Heart left ventricle (tissue), 16 donors: ENCODE results near the gene SIRPB1. TPM values are rescaled to one million over a fixed set of nuclear protein-coding genes. Genes with fewer than 3 reads are reported as not detected.
A peak's percentile ranks its signal among the peaks of the same experiment; 100 is the strongest.

Experiments used
- ATAC-seq, 4 donors: fragments of 200-7000 bp; cut with Tn5 transposase; one replicate each; pipeline ENCODE4 v1.9.1; 2020 to 2022; ENCODE audit warnings: moderate library complexity in 4 of 4, mild to moderate bottlenecking in 3 of 4, moderate number of reproducible peaks in 1 of 4
- DNase-seq, 5 donors: peaks; one replicate each; pipeline ENCODE4 v3.0.0-alpha.2; 2020
- H3K27ac ChIP-seq, 12 donors: fragments of 200-600 bp; sonication (generic) in 4 of 12; one replicate each; pipeline versions ENCODE4 v1.5.0 to v1.8.0; 2016 to 2022; ENCODE audit warnings: mild to moderate bottlenecking in 2 of 12
- H3K27me3 ChIP-seq, 9 donors: fragments of 200-600 bp; sonication (generic) in 2 of 9; one replicate each; pipeline versions ENCODE4 v1.5.1 to v1.8.0; 2016 to 2022; ENCODE audit warnings: mild to moderate bottlenecking in 3 of 9
- H3K36me3 ChIP-seq, 9 donors: fragments of 200-600 bp; sonication (generic) in 2 of 9; one replicate each; pipeline versions ENCODE4 v1.5.0 to v1.8.0; 2018 to 2022; ENCODE audit warnings: mild to moderate bottlenecking in 2 of 9
- H3K4me1 ChIP-seq, 12 donors: fragments of 200-600 bp; sonication (generic) in 4 of 12; one replicate each; pipeline versions ENCODE4 v1.5.0 to v1.8.0; 2016 to 2022; ENCODE audit warnings: mild to moderate bottlenecking in 3 of 12
- H3K4me3 ChIP-seq, 12 donors: fragments of 200-600 bp; sonication (generic) in 4 of 12; one replicate each; pipeline versions ENCODE4 v1.5.0 to v1.8.0; 2017 to 2022; ENCODE audit warnings: mild to moderate bottlenecking in 9 of 12, moderate library complexity in 4 of 12
- H3K9me3 ChIP-seq, 12 donors: fragments of 200-600 bp; sonication (generic) in 4 of 12; one replicate each; pipeline versions ENCODE4 v1.5.0 to v1.8.0; 2016 to 2022; ENCODE audit warnings: mild to moderate bottlenecking in 1 of 12
- POLR2A ChIP-seq, 2 donors: fragments of 450-650 bp; IDR thresholded peaks; one replicate each; pipeline ENCODE4 v1.6.1; 2017; ENCODE audit warnings: antibody characterized with exemption in 2 of 2, mild to moderate bottlenecking in 2 of 2, moderate library complexity in 2 of 2
- WGBS, 4 donors: extraction: QIAGEN DNeasy Blood & Tissue Kit in 2 of 4; methylation state at CpG; one replicate each; pipeline versions ENCODE4 v1.1.5 to v1.1.7; 2013 to 2018; 5-methylcytosine and 5-hydroxymethylcytosine counted together
- intact Hi-C, 10 donors: fragments of 100-400 bp; cut with DNase I; formaldehyde crosslinking; loops; one replicate each; pipeline versions ENCODE4 v1.11.1 to v1.14.2; 2022
- polyA plus RNA-seq, 2 donors: library from polyadenylated mRNA; stranded (reverse); fragments of 200-250 nt; gene quantifications; one replicate each; pipeline ENCODE4 v1.2.3, GENCODE V29; 2013
- total RNA-seq, 9 donors: library from RNA; depleted of rRNA in 2 of 9; stranded (reverse); fragments of >200 nt in 2 of 9; fragmentation: NEBNext Ultra II Directional in 3 of 9; extraction: Animal tissue kit (Norgen Biotek cat#: 25700) in 3 of 9; gene quantifications; one replicate each; pipeline versions ENCODE4 v1.1.0 to v1.2.4, GENCODE V29; 2016 to 2023
- TF ChIP-seq, protein P1 (sequence below), 12 donors: fragments of 200-600 bp; sonication (generic) in 4 of 12; IDR thresholded peaks; one replicate each; pipeline versions ENCODE4 v1.5.0 to v1.8.0; 2018 to 2022; ENCODE audit warnings: antibody characterized with exemption in 12 of 12, mild to moderate bottlenecking in 5 of 12
- donor health status: ischemic (EF 13 %, LVEDD 7.1; RV severe dilation, severe dysfunction).
- donor health status: healthy with polysubstance abuse.
- donor health status: DM: no; HTN: yes; CAD: no.
- donor health status: DM: no; HTN: no; CAD: no.
- donor health status: ischemic (EF 25% LVEDD 6.9; RV normal size, moderate dysfunction).
- donor health status: ischemic (EF 25% LVEDD 5.7; RV mildly dilated, moderate dysfunction).
- donor health status: healthy.
- donor health status: DM: yes; HTN: yes; CAD: no.
- donor health status: ischemic (EF 35%, LVEDD 5.7; RV mildly dilated, moderate dysfunction).
- donor health status: nonischemic (EF 11% LVEDD 7.7; RV severe dilation, severe dysfunction).
- donor health status: DM: yes; HTN: yes; CAD: no.
- donor health status: PGD.
- donor health status: ischemic (EF 29% LVEDD 5.4; RV normal size, mild dysfunction).
- donor health status: nonischemic (EF 23%, LVEDD 6.1; RV moderate dilation, normal function).

Gene SIRPB1
- total and polyA plus RNA-seq, 11 donors = 0.19 to 14.0 (median 1.3) TPM

DNA sequence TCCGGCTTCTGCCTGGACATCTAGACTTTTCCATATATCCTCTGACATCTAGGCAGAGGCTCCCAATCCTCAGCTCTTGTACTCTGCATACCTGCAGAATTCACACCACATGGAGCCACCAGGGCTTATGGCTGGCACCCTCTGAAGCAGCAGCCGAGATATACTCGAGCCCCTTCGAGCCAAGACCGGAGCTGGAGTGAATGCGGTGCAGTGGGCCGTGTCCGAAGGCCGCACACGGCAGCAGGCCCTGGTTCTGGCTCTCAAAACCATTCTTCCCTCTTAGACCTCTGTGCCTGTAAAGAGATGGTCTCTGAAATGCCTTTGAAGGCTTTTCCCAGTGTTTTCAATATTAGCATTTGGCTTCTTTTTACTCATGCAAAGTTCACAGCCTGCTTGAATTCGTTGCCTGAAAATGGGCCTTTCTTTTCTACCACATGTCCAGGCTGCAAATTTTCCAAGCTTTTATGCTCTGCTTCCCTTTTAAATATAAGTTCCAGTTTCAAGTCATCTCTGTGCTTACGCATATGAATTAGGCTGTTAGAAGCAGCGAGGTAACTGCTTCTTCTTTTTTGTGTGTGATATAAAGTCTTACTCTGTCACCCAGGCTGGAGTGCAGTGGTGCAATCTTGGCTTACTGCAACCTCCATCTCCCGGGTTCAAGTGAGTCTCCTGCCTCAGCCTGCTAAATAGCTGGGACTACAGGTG lies 3.8 kb upstream of the SIRPB1 start:
- H3K27me3 ChIP-seq = peaks cover 0 to 11% (median 0%) of the 10 kb centered on the region in 9 donors
- H3K27ac ChIP-seq = peak overlapping the region in 1 of 12 donors; percentile 80
- 90 to 93% (median 91%) methylated on average over 14 of the region's 14 CpGs for WGBS, 4 donors
- TF ChIP-seq POLR2A (IDR thresholded peaks at IDR 0.05) = no peak
- TF ChIP-seq, protein P1, sequence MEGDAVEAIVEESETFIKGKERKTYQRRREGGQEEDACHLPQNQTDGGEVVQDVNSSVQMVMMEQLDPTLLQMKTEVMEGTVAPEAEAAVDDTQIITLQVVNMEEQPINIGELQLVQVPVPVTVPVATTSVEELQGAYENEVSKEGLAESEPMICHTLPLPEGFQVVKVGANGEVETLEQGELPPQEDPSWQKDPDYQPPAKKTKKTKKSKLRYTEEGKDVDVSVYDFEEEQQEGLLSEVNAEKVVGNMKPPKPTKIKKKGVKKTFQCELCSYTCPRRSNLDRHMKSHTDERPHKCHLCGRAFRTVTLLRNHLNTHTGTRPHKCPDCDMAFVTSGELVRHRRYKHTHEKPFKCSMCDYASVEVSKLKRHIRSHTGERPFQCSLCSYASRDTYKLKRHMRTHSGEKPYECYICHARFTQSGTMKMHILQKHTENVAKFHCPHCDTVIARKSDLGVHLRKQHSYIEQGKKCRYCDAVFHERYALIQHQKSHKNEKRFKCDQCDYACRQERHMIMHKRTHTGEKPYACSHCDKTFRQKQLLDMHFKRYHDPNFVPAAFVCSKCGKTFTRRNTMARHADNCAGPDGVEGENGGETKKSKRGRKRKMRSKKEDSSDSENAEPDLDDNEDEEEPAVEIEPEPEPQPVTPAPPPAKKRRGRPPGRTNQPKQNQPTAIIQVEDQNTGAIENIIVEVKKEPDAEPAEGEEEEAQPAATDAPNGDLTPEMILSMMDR (IDR thresholded peaks at IDR 0.05) = no peak
- H3K4me1 ChIP-seq = peaks cover 0 to 66% (median 0%) of the 10 kb centered on the region in 12 donors
- intact Hi-C loops = no loop called here
- no peak overlapping the region for H3K4me3 ChIP-seq
- ATAC-seq = no peak
- DNase-seq = no peak
- H3K9me3 ChIP-seq = peaks cover 0 to 7% (median under 1%) of the 10 kb centered on the region in 12 donors
- no peaks in the 10 kb centered on the region for H3K36me3 ChIP-seq

DNA sequence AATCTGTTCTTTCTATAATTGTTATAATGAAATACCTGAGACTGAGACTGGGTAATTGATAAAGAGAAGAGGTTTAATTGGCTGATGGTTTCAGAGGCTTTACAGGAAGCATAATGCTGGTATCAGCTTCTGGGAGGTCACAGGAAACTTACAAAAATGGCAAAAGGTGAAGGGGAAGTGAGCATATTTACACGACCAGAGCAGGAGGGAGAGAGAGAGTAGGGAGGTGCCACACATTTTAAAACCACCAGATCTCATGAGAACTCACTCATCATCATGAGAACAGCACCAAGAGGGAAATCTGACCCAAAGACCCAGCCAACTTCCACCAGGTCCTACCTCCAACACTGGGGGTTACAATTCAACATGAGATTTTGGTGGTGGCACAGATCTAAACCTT lies 2.6 kb upstream of the SIRPB1 start:
- no peaks in the 10 kb centered on the region for H3K36me3 ChIP-seq
- WGBS, 4 donors = 5 to 14% (median 10%) methylated on average over 1 of the region's 1 CpG
- no peaks in the 10 kb centered on the region for H3K27me3 ChIP-seq
- TF ChIP-seq POLR2A (IDR thresholded peaks at IDR 0.05) = no peak
- TF ChIP-seq, protein P1 (IDR thresholded peaks at IDR 0.05) = no peak
- peak overlapping the region in 1 of 12 donors; percentile 80 for H3K27ac ChIP-seq
- intact Hi-C loops = no loop called here
- H3K4me3 ChIP-seq = no peak overlapping the region
- peaks cover 0 to 67% (median 0%) of the 10 kb centered on the region in 12 donors for H3K4me1 ChIP-seq
- ATAC-seq (no peak), DNase-seq (no peak)
- H3K9me3 ChIP-seq = peaks cover 0 to 11% (median 2%) of the 10 kb centered on the region in 12 donors

DNA sequence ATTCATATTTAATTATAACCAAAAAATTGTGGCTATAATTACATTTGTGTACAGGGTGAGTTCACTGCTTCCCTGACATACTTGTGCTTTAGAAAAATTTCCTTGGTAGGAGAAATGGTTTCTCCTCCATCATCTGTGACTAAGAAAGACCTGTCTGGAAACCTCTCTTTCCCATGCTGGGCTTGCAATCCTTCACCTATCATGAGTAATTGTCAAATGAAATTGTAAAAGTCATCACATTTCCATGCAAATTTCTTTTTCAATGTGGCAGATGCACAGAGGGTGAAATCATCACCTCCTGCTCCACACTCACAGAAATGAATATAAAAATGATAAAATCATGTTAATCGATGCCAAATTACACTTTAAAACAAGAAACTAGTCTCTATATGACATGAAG lies 1.5 kb upstream of the SIRPB1 start:
- H3K4me1 ChIP-seq = peaks cover 0 to 67% (median 0%) of the 10 kb centered on the region in 12 donors
- H3K36me3 ChIP-seq = no peaks in the 10 kb centered on the region
- no peaks in the 10 kb centered on the region for H3K27me3 ChIP-seq
- H3K27ac ChIP-seq = no peak overlapping the region
- DNase-seq (no peak), ATAC-seq (no peak)
- H3K4me3 ChIP-seq = no peak overlapping the region
- TF ChIP-seq, protein P1 (IDR thresholded peaks at IDR 0.05) = no peak
- intact Hi-C loops = no loop called here
- H3K9me3 ChIP-seq = peaks cover 0 to 11% (median 2%) of the 10 kb centered on the region in 12 donors
- WGBS, 4 donors = 74 to 88% (median 78%) methylated on average over 1 of the region's 1 CpG

DNA sequence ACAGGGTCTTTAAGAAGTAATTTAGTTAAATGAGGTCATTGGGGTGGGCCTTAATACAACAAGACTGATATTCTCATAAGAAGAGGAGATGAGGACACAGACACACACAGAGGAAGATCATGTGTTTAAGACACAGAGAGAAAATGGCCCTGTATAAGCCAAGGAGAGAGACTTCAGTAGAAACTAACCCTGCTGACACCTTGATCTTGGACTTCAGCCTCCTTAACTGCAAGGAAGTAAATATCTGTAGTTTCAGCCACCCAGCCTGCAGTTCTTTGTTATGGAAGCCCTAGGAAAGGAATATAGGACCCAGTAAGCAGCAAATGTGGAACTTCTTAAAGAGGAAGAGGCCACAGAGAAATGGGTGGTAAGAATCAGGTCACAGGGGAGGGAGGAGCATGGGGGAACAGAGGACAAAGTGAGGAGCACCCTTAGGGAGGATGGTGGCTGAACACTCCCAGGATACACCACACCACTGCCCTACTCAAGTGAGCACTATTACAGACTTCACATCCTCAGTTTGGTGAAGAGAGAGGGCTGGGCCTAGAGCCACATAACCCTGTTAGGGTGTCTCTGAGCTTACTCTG lies 762 bp downstream of the SIRPB1 start:
- H3K4me1 ChIP-seq = peaks cover 0 to 60% (median 0%) of the 10 kb centered on the region in 12 donors
- ATAC-seq (peak in 3 of 4 donors; percentile 33 to 62 (median 49)), DNase-seq (no peak)
- H3K27me3 ChIP-seq = no peaks in the 10 kb centered on the region
- H3K27ac ChIP-seq = peak overlapping the region in 1 of 12 donors; percentile 88
- H3K9me3 ChIP-seq = peaks cover 0 to 11% (median 2%) of the 10 kb centered on the region in 12 donors
- no peaks in the 10 kb centered on the region for H3K36me3 ChIP-seq
- intact Hi-C loops = loop anchor here in 1 of 10 donors (10.0 kb wide), 1 partner anchor 54 kb away; no protein-coding TSS in a partner anchor
- H3K4me3 ChIP-seq = peak overlapping the region in 1 of 12 donors; percentile 41
- TF ChIP-seq, protein P1 (IDR thresholded peaks at IDR 0.05) = no peak
- TF ChIP-seq POLR2A (IDR thresholded peaks at IDR 0.05) = no peak
